TTC549 (cell line): Measurements from ENCODE around the gene LRRC75B.
"Not testable (repeated sequence)": the region's sequence is repeated elsewhere in the genome, so short reads cannot be mapped to it uniquely, and the experiment has no call there.

Experiments
- FAIRE-seq: peaks from 2 replicates; lab custom pipeline; 2012; peaks lifted over from hg19 to GRCh38; lab: Jason Lieb, UNC

LRRC75B gene

DNA sequence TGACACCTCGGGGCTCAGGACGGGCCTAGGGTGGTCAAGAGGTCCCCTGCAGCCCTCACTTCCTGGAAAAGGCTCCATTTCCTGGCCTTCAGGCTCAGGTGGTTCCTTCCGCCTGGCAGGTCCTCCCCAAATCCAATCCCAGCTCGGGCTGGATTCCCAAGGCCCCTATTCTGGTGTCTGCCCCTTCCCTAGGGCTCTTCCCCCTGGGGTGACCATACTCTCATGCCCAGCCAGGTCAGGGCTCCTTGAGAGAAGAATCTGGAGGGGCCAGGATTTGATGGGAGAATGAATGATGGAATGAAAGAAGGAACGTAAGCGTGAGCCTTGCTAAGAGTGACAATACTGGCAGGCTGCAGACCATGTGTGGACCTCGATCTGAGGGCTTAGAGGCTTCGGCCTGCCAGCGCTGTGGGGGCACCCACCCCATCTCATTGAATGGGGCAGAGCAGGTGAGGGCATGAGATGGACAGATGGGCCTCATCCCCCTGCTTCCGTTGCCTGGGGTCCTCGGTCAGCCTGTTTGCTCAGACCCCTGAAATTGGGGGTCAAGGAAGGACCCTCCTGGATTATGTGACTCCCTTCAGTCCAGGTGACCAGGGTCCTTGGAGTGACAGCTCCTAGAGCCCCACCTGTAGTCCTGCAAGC, 9.4 kb upstream of the LRRC75B start:
- FAIRE-seq = not testable (repeated sequence)

DNA sequence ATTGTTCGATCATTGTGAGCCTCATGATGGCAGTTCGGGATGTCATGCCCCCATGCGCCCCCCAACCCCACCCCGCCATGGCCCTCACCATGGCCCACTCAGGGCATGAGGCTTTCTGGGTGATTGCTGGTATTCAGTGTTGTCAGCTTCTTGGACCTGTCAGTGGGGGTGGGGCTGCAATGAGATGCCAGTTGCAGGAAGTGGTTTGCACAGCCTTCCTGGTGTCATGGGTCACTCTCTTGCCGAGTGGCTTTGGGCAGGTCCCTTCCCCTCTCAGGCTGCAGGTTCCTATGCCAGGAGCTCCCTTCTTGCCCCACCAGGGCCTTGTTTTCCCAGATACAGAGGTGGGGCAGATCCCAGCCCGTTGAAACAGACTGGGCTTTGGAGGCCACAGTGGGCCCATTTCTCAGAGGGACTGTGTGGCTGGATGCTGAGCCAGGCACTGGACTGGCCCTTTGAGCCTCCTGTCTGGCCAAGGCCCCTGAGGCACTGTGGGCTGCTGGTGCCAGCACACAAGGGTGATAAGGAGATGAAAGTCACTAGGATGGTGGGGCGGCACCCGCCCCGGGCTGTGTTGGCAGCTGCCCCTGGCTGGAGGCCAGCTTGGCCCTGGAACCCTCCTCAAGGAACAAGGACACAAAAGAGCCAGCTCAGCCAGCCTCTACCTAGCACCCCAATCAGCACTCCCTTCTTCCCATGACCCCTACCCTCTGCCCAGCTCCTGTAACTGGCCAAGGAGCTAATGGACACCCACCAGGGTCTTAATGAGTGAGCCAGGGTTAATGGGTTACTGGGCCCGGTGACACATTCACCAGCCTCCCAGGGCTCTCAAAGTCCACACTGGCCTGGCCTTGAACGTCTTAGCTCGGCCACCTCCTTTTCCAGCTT, 8.6 kb upstream of the LRRC75B start:
- FAIRE-seq = no peak

DNA sequence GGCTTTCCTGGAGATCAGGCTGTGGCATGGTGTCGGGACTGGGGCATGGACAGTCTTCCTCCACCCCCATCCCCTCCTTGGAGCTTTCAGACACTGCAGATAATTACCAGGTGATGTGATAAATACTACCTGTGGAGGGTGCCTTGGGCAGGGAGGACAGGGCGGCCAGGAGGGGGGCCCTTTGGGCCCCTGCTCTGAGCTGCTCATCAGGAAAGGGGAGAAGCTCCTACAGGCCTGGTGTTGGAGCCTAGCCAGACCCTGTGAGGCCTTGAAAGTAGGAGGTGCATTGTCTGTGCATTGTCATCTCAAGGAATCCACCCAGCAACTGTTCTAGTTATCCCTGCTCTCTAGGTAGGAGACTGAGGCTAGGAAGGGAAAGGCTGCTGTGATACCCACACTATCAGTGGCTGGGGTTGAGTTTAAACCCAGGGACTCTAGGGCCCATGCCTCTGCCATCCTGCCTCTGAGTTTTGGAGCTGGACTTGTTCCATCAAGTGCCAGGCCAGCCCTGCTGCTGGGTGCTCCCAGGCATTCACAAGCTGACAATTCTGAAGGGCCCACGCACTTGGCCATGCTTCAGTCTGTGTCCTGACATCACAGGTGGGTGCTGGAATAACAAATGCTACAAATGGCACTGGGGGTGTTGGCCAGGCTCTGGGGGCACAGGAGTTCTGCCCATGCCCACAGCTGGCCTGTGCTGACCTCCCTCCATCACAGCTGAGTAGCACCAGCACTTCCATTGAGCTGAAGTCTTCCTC, 7.3 kb upstream of the LRRC75B start:
- not testable (repeated sequence) for FAIRE-seq

DNA sequence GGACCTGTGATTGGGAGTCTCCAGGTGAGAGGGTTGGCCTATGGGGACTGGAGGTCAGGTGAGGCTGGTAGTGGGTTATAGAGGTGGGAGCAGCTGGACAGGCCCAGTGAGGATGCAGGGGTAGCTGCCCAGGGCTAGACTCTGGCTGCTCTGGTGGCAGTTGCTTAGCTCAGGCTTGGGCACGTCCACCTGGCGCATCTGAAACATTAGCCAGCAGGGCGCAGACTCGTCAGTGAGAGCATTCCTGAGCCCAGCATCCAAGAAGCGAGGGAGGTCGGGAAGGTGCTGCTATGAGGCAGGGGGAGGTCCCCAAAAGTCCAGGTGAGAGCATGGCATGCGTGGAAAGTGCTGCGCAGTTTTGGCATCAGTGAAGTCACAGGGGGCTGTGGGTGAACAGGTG, 6.6 kb upstream of the LRRC75B start:
- no peak for FAIRE-seq

DNA sequence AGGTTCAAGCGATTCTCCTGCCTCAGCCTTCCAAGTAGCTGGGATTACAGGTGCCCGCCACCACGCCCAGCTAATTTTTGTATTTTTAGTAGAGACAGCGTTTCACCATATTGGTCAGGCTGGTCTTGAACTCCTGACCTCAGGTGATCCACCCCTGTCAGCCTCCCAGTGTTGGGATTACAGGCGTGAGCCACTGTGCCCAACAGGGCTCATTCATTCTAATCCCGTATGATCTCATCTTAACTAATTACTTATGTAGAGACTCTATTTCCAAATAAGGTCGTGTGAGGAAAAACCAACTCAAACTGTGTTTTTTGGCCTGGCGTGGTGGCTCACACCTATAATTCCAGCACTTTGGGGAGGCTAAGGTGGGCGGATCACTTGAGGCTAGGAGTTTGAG, 4.2 kb upstream of the LRRC75B start:
- FAIRE-seq = not testable (repeated sequence)

DNA sequence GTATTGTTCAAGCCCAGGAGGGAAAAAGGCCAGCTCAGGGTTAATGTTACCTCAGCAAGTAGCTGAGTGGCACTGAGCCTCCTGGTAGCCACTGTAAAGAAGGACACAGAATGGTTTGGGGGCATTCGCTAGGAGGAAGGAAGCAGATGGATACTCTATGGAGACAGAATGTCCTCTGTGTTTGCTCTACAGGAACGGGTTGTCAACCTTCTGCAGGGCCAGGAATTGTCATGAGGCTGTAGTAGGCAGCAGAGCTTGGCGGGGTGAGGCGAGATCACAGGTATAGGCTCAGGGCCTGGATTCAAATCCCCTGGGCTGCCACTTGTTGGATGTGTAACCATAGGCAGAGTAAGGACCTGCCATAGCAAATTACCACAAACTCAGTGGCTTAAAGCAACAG, 3.0 kb upstream of the LRRC75B start:
- no peak for FAIRE-seq

DNA sequence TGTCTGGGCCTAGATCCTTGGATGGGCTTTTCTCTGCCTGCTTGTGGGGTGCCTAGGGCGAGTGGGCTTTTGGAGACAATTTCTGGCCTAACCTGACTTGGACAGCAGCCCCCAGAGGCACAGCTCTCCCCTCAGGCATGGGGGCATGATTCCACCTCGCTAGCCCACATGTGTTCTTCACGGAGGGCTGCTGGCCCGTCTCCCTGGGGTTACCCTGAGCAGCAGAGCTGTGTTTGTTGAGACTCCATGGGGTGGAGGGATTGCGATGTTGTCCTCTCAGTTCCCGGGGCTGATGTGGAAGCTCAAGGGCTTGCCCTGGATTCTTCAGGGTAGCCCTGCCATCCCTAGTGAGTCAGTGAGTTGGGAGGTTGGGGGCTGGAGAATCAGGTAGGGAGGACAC, 2.4 kb upstream of the LRRC75B start:
- FAIRE-seq = no peak

DNA sequence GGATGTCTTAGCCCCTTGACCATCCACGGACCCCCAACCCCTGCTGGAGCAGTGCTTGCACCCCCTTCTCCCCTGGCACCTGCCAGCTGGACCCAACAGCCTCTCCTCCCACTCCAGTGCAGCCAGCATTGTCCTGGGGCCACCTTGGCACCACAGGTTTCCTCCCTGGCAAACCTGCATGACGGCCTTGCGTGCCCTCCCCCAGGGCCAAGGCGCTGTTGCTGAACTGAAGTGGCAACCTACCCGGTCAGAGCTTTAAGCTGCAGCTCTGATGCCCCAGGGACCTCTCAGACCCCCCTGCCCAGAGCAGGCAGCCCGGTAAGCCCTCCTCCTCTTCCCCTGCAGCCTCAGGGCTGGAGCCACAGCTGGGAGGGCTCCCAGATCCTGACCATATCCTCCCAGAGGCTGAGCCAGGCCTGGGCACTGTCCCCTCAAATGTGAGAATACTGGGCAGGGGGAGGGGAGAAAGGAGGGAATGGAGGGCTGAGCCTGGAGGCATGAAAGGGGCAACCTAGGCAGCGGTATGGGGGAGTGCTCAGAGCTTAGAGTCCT, 1.8 kb upstream of the LRRC75B start:
- no peak for FAIRE-seq

DNA sequence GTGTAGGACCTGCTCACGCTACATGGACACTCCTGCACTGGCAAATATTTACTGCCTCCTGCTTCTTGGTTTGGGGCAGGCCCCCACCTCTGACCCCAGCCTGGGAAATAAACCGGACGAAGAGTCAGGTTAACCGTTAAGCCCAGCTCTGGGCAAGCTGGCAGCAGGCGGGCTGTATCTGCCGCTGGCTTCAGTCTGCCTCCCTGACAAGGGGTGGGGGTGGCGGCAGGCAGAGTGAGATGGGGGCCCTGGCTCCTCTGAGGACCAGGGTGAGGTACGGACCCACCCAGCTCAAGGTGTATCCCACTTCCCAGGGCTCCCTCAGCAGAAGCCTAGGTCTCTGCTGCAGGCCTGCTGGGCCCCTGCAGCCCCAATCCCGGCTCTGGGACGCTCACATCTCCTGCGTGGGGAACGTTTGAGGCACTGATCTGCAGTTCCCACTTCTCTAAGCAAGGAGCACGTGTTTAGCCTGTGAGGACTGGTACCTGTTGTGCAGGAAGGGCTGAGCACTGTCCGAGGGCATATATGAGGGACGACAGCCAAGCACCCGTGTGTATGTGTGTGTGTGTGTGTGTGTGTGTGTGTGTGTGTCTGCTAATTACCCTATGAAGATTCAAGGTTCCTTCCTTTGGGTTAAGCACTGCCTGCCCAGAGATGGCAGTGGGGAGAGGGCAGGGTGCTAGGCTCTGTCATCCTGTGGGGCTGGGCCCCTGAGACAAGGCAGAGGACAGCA, 1.1 kb upstream of the LRRC75B start:
- FAIRE-seq = no peak

DNA sequence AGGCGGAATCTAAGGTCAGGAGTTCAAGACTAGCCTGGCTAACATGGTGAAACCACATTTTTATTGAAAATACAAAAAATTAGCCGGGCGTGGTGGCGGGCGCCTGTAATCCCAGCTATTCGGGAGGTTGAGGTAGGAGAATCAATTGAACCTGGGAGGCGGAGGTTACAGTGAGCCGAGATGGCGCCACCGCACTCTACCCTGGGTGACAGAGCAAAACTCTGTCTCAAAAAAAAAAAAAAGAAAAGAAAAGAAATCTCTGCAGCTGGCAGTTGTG, 624 bp upstream of the LRRC75B start:
- not testable (repeated sequence) for FAIRE-seq

DNA sequence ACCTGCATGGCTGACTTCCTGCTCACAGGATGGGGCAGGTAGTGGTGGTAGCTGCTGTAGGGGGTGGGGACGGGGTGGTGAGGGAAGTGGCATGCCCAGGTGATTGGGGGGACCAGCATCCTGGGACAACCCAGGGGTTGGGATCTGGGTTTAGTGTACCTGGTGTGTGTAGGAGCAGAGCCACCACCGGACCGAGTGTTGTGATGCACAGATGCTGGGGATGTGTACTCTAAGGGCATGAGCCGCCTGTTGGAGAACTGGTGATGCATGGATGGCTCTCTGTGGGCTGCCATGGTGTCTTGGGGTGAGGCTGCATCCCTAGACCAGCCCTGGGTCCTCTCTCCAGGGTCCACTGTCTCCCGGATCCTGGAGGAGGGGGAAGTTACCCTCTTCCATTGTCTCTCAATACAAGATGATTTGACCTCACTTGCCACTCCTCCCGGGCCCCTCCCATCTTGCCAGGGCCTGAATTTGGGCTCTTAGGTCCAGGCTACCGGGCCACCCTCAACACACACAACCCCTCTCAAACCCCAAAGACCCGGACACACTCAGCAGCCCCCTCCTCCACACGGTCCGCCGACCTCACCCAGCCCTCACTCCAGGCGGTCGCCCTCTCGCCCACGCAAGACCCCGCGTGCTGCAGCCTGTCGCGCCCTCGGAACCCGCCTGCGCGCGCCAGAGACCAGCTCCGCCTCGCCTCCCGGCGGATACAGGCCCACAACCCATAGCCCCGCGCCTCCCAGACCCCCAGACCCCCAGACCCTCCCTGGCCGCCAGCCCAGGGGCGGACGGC, 619 bp downstream of the LRRC75B start:
- FAIRE-seq = no peak

DNA sequence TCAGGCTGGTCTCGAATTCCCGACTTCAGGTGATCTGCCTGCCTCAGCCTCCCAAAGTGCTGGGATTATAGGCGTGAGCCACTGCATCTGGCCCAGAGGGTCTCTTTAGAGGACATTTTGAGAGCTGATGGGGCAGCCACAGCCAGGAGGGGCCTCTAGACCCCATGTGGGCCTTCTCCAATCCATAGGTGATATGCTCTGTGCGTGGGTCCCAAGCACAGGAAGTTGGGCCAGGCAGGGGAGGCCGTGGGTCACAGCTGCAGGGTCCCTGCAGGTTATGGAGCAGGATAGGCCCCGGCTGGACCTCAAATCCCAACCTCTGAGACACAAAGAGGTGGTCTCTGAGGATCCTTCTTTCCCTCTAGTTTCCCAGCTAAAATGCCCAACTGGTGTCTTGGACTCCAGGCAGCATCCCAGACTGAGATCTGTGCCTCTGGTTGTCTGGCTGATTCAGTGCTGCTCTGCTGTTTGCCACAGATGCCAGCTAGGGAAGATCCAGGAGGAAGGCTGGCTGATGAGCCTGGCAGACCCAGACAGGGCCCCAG, 1.5 kb downstream of the LRRC75B start:
- no peak for FAIRE-seq

DNA sequence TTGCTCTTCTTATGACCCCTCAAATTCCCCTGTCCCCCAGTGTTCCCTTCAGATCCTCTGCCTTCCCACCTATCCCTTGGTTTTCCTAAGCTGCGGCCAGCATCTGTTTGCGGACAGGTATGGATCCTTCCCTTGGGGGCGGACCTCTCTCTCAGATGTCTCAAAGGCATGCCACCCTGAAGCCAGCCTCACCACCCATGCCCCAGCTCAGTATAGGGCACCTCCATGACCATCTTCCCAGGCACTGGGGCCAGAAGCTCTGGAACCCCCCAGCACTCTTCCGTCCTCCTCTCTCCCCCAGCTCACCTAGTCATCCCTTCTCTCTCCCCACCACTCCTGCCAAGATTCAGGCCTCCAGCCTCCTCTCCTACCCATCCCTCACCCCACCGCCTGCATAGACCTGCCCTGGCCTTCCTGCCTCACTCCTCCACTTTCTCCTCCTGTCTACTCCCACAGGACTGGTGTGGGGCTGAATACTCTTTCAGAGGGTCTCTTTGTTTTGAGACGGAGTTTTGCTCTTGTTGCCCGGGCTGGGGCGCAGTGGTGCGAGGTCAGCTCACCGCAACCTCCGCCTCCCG, 2.2 kb downstream of the LRRC75B start:
- FAIRE-seq = no peak

DNA sequence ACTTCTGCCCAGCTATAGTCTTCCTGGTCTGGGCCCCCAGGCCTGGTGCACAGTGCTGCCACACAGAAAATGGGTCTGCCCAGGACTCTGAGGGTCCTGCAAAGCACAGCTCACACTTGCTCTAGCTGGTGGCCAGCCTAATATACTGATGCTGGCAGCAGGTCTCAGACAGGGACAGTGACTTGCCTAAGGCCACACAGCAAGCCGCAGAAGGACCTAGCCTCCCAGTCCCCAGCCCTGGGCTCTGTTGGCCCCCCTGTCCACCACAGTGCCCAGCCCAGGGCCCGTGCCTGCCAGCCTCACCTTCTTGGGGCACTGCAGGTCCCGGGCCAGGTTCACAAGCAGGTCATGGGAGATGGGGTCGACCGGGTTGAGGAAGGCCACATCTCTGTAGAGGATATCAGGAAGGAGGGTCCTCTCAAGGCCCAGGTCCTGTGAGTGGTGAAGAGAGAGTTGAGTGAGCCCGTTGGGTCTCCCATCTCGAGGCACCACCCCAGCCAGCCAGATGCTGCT, 3.3 kb downstream of the LRRC75B start:
- no peak for FAIRE-seq

DNA sequence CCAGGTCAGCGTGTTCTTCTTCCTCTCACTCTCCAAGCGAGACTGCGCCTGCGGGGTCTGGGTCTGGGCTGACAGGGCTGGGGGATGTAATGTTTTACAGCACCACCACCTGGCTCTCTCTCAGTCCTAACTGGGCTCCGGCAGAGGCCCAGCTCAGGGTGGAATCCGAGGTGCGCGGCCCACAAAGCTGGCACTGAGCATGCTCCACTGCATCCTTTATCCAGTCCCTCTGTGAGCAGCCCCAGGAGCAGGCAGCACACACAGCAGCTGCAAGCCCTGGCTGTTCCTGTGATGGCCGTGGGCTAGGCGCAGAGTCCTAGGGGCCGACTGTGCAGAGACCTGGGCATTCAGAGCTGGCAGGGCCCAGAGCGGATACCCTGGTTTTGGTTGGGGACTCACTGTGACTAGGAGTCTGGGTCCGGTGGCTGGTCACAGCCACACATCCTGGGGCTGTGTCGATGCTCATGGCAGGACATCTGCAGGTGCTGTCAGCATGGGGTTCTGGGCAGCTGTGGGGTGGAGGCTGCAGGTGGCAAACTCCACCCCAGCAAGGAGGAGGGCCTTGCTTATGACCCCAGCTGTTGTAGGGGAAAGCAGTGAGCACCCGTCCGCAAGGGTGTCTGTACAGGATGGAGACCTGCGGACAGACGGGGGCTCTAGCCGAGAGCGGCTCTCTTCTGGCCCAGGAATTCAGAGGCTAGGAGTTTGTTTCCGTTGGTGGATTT, 4.0 kb downstream of the LRRC75B start:
- FAIRE-seq = no peak

DNA sequence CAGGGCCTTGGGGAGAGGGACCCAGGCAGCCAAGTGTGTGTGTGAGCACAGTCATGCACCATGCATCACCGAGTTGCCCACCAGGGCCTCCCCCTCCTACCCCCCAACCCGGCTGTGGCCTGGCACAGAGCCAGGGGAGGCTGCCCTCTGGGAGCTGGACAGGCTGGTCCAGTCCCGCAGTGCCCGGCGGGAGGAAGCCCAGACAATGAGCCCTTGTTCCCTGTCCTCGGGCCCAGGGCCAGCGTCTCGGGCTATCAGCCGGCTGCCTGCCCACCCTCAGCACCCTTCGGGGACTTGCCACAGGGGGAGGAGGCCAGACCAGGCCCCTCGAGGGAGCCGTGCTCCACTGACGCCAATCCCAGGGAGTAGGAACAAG, 4.5 kb downstream of the LRRC75B start:
- no peak for FAIRE-seq

DNA sequence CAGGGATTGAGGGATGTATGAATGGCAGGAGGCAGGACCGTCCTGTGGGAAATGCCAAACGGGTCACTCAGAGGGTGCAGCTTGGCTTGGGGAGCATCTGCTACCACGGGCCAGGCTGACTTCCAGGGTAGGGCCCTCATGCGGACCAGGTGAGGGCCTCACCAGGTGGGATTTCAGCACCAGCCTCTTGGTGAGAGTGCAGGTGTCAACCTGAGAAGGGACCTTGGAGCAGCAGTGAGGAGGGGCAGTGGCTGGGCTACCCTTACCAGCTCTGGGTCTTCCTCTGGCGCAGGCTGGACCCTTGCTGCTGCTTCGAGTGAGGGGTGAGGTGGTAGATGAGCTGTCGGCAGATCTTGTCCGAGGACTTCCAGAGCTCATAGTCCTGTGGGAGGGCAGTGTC, 4.9 kb downstream of the LRRC75B start:
- no peak for FAIRE-seq

DNA sequence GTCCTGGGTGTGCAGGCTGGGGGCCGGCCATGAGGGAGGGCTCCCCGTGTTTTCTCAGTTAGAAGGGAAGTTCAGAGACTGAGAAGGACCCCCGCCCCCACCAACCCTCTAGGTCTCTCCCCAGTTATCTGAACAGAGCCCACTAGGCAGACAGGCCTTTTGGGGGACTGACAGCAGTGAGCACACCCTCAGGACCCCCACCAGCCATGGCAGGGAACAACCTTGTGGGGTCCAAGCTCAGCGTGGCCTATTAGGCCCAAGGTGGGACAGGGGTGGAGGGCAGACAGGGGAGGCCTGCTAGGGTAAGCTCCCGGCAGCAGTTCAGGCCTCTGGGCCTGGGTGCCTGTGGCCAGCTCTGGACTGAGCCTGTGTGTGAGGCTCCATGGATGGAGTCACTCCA, 5.6 kb downstream of the LRRC75B start:
- FAIRE-seq = no peak

DNA sequence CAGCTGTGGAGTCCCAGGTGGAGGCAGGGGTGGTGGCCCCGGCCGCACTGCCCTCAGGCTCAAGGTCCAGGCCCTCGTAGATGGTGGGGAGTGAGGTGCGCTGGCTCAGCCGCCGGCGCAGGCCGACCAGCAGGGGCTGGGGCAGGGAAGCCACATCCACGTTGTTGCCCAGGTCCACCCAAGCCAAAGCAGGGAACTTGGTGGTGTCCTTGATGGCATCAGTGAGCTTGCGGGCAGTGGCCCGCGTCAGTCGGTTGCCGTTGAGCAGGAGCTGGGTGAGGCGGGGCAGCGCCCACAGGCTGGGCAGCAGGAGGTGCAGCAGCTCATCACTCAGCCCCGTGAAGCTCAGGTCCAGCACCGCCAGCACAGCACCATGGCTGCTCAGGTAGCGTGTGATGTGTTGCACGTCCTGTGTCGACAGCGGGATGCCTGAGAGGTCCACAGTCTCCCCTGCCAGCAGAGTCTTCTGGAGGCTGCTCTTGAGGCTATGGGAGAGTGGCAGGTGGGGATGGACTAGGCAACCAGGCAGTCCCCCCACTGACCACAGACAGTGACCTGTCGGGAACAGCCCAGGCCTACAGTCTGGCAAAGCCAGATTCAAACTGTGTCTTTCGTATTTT, 6.8 kb downstream of the LRRC75B start:
- no peak for FAIRE-seq

DNA sequence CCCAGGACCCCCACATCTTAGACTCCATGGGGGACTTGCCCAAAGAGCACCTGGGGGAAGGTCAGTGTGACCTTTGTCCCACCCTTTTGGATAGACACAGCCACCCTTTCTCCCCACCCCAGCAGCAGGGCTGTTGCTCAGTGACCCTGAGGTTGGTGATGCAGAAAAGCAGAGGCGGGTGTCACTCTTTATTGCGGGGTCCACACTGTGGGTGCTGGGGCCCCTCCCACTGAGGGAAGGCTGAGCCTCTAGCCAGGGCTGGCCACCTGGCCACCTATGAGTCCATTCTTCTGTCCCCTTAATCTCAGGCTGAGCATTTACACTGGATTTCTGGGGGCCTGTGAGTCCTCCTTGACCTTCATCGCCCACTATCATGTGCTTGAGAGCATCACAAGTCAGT, 7.4 kb downstream of the LRRC75B start:
- FAIRE-seq = no peak
